Natural killer cell treated with Interleukin-12 subunit alpha and Interleukin-12 subunit beta and Interleukin-15 and Interleukin-18, amount 100 ng/mL, for 72 hours (primary cell): ENCODE results near the gene LYAR. TPM values are rescaled to one million over a fixed set of nuclear protein-coding genes. Genes with fewer than 3 reads are reported as not detected.

ENCODE experiments used
- ATAC-seq, 2 donors: fragments of 150-1000 bp; cut with Tn5 transposase in 1 of 2; sonication (Bioruptor Pico), chemical (Tn5 transposase) in 1 of 2; 2 replicates each; pipeline ENCODE4 v1.10.0; 2021
- DNase-seq: peaks from one replicate; pipeline ENCODE4 v3.0.0; 2022; ENCODE audit warnings: low spot score
- H3K27ac Mint-ChIP-seq, 2 donors: 1 replicate in 1 of 2; 2 replicates in 1 of 2; pipeline ENCODE4 v1.8.0; 2022; ENCODE audit warnings: mixed read lengths in 2 of 2, mild to moderate bottlenecking in 1 of 2, moderate library complexity in 1 of 2
- H3K27me3 Mint-ChIP-seq, 2 donors: 1 replicate in 1 of 2; 2 replicates in 1 of 2; pipeline ENCODE4 v1.8.0; 2022; ENCODE audit warnings: mixed read lengths in 2 of 2
- H3K36me3 Mint-ChIP-seq: one replicate; pipeline ENCODE4 v1.8.0; 2022; ENCODE audit warnings: mixed read lengths
- H3K4me1 Mint-ChIP-seq, 2 donors: 1 replicate in 1 of 2; 2 replicates in 1 of 2; pipeline ENCODE4 v1.8.0; 2022; ENCODE audit warnings: low read depth in 2 of 2, mixed read lengths in 2 of 2, mild to moderate bottlenecking in 1 of 2
- H3K4me3 Mint-ChIP-seq: one replicate; pipeline ENCODE4 v1.8.0; 2022; ENCODE audit warnings: mixed read lengths
- H3K9me3 Mint-ChIP-seq: 2 replicates; pipeline ENCODE4 v1.8.0; 2022; ENCODE audit warnings: mixed read lengths
- total RNA-seq, 2 donors: library from RNA; stranded (reverse); gene quantifications; one replicate each; pipeline ENCODE4 v1.2.3, GENCODE V29; 2022

Gene LYAR
- total RNA-seq, 2 donors from 2014 or later: 39.1 to 59.7 TPM

- H3K4me1 Mint-ChIP-seq: peaks cover 22 to 25% of the 10 kb centered on the region in 2 donors
- H3K9me3 Mint-ChIP-seq: no peaks in the 10 kb centered on the region
- DNase-seq (no peak), ATAC-seq (no peak)
- no peak overlapping the region for H3K4me3 Mint-ChIP-seq
- peaks cover 15% of the 10 kb centered on the region for H3K36me3 Mint-ChIP-seq
- no peak overlapping the region for H3K27ac Mint-ChIP-seq
- H3K27me3 Mint-ChIP-seq: no peaks in the 10 kb centered on the region
Observed at GRCh38 chr4:4299006-4299405, 9.1 kb upstream of the LYAR start.

GRCh38 chr4:4296283-4296846 lies 6.4 kb upstream of the LYAR start:
- Mint-ChIP-seq H3K4me3 (no peak overlapping the region), H3K36me3 (peaks cover 9% of the 10 kb centered on the region)

GRCh38 chr4:4293279-4293678 lies 3.3 kb upstream of the LYAR start:
- peak overlapping the region; percentile 49 for H3K4me3 Mint-ChIP-seq
- ATAC-seq (no peak), DNase-seq (no peak)
- H3K27ac Mint-ChIP-seq: no peak overlapping the region
- no peaks in the 10 kb centered on the region for H3K9me3 Mint-ChIP-seq
- peaks cover 9% of the 10 kb centered on the region for H3K36me3 Mint-ChIP-seq
- H3K27me3 Mint-ChIP-seq: no peaks in the 10 kb centered on the region
- peaks cover 44 to 53% of the 10 kb centered on the region in 2 donors for H3K4me1 Mint-ChIP-seq

More at GRCh38 chr4:4296283-4296846, 6.4 kb upstream of the LYAR start:
- H3K4me1 Mint-ChIP-seq: peaks cover 30 to 34% of the 10 kb centered on the region in 2 donors
- no peak overlapping the region for H3K27ac Mint-ChIP-seq
- DNase-seq (no peak), ATAC-seq (no peak)
- no peaks in the 10 kb centered on the region for H3K9me3 Mint-ChIP-seq
- no peaks in the 10 kb centered on the region for H3K27me3 Mint-ChIP-seq

- no peaks in the 10 kb centered on the region for H3K27me3 Mint-ChIP-seq
- peak overlapping the region; percentile 84 to 88 for H3K27ac Mint-ChIP-seq
- no peaks in the 10 kb centered on the region for H3K9me3 Mint-ChIP-seq
- peaks cover 42 to 61% of the 10 kb centered on the region in 2 donors for H3K4me1 Mint-ChIP-seq
- ATAC-seq: peak; percentile 7 to 18
- peak overlapping the region; percentile 95 for H3K4me3 Mint-ChIP-seq
- H3K36me3 Mint-ChIP-seq: peaks cover 12% of the 10 kb centered on the region
- DNase-seq: no peak
Observed at GRCh38 chr4:4289597-4289940, 385 bp downstream of the LYAR start.

- Mint-ChIP-seq H3K27me3 (no peaks in the 10 kb centered on the region), H3K36me3 (peaks cover 12% of the 10 kb centered on the region), H3K9me3 (no peaks in the 10 kb centered on the region), H3K4me3 (peak overlapping the region; percentile 95), H3K27ac (peak overlapping the region; percentile 84 to 88), H3K4me1 (peaks cover 42 to 61% of the 10 kb centered on the region in 2 donors)
- DNase-seq: no peak
- no peak for ATAC-seq
Observed at GRCh38 chr4:4289055-4289454, 899 bp downstream of the LYAR start.

- peak overlapping the region; percentile 95 for H3K4me3 Mint-ChIP-seq
- no peaks in the 10 kb centered on the region for H3K9me3 Mint-ChIP-seq
- H3K36me3 Mint-ChIP-seq: peaks cover 12% of the 10 kb centered on the region
- ATAC-seq: no peak
- H3K4me1 Mint-ChIP-seq: peaks cover 38 to 60% of the 10 kb centered on the region in 2 donors
- H3K27me3 Mint-ChIP-seq: no peaks in the 10 kb centered on the region
- peak overlapping the region in 1 of 2 donors; percentile 88 for H3K27ac Mint-ChIP-seq
- no peak for DNase-seq
Observed at GRCh38 chr4:4288098-4288497, 1.9 kb downstream of the LYAR start.

- ATAC-seq (no peak), DNase-seq (no peak)
- peak overlapping the region; percentile 50 to 61 for H3K27ac Mint-ChIP-seq
- H3K36me3 Mint-ChIP-seq: peaks cover 14% of the 10 kb centered on the region
- H3K4me3 Mint-ChIP-seq: no peak overlapping the region
- no peaks in the 10 kb centered on the region for H3K27me3 Mint-ChIP-seq
- peaks cover 33 to 46% of the 10 kb centered on the region in 2 donors for H3K4me1 Mint-ChIP-seq
- H3K9me3 Mint-ChIP-seq: no peaks in the 10 kb centered on the region
Observed at GRCh38 chr4:4284827-4285618, 4.9 kb downstream of the LYAR start.

GRCh38 chr4:4281787-4282186 lies 8.2 kb downstream of the LYAR start:
- no peaks in the 10 kb centered on the region for H3K9me3 Mint-ChIP-seq
- H3K27ac Mint-ChIP-seq: peak overlapping the region in 1 of 2 donors; percentile 11
- H3K4me3 Mint-ChIP-seq: no peak overlapping the region
- H3K36me3 Mint-ChIP-seq: peaks cover 22% of the 10 kb centered on the region
- H3K4me1 Mint-ChIP-seq: peaks cover 16 to 18% of the 10 kb centered on the region in 2 donors
- DNase-seq: no peak
- no peak for ATAC-seq
- H3K27me3 Mint-ChIP-seq: no peaks in the 10 kb centered on the region

GRCh38 chr4:4277531-4277930 lies 12.4 kb downstream of the LYAR start:
- no peaks in the 10 kb centered on the region for H3K9me3 Mint-ChIP-seq
- DNase-seq: no peak
- peaks cover 25% of the 10 kb centered on the region for H3K36me3 Mint-ChIP-seq
- no peak overlapping the region for H3K27ac Mint-ChIP-seq
- H3K4me3 Mint-ChIP-seq: no peak overlapping the region
- H3K4me1 Mint-ChIP-seq: peaks cover 11 to 12% of the 10 kb centered on the region in 2 donors
- no peaks in the 10 kb centered on the region for H3K27me3 Mint-ChIP-seq
- ATAC-seq: no peak

- Mint-ChIP-seq H3K4me3 (no peak overlapping the region), H3K27me3 (no peaks in the 10 kb centered on the region), H3K36me3 (peaks cover 16% of the 10 kb centered on the region), H3K4me1 (peaks cover 31 to 33% of the 10 kb centered on the region in 2 donors), H3K9me3 (no peaks in the 10 kb centered on the region), H3K27ac (peak overlapping the region in 1 of 2 donors; percentile 15)
- ATAC-seq (no peak), DNase-seq (no peak)
Observed at GRCh38 chr4:4274226-4274625, 15.7 kb downstream of the LYAR start.

- ATAC-seq (no peak), DNase-seq (no peak)
- H3K27me3 Mint-ChIP-seq: no peaks in the 10 kb centered on the region
- no peaks in the 10 kb centered on the region for H3K9me3 Mint-ChIP-seq
- peaks cover 39 to 44% of the 10 kb centered on the region in 2 donors for H3K4me1 Mint-ChIP-seq
- peak overlapping the region in 1 of 2 donors; percentile 95 for H3K27ac Mint-ChIP-seq
- peaks cover 21% of the 10 kb centered on the region for H3K36me3 Mint-ChIP-seq
- no peak overlapping the region for H3K4me3 Mint-ChIP-seq
Observed at GRCh38 chr4:4271912-4272311, 18.0 kb downstream of the LYAR start.

- H3K4me1 Mint-ChIP-seq: peaks cover 50 to 56% of the 10 kb centered on the region in 2 donors
- ATAC-seq: no peak
- no peaks in the 10 kb centered on the region for H3K27me3 Mint-ChIP-seq
- DNase-seq: no peak
- peaks cover 21% of the 10 kb centered on the region for H3K36me3 Mint-ChIP-seq
- peak overlapping the region; percentile 92 to 95 for H3K27ac Mint-ChIP-seq
- no peaks in the 10 kb centered on the region for H3K9me3 Mint-ChIP-seq
- peak overlapping the region; percentile 85 for H3K4me3 Mint-ChIP-seq
Observed at GRCh38 chr4:4270529-4270928, 19.4 kb downstream of the LYAR start.

- Mint-ChIP-seq H3K4me3 (peak overlapping the region; percentile 85), H3K4me1 (peaks cover 50 to 56% of the 10 kb centered on the region in 2 donors), H3K9me3 (no peaks in the 10 kb centered on the region), H3K36me3 (peaks cover 19% of the 10 kb centered on the region), H3K27me3 (no peaks in the 10 kb centered on the region), H3K27ac (peak overlapping the region; percentile 92 to 95)
- ATAC-seq (peak; percentile 76 to 88), DNase-seq (no peak)
Observed at GRCh38 chr4:4269856-4270255, 20.1 kb downstream of the LYAR start.

- H3K9me3 Mint-ChIP-seq: no peaks in the 10 kb centered on the region
- ATAC-seq: peak; percentile 67 to 74
- peak overlapping the region; percentile 92 to 95 for H3K27ac Mint-ChIP-seq
- H3K27me3 Mint-ChIP-seq: no peaks in the 10 kb centered on the region
- peak overlapping the region; percentile 85 for H3K4me3 Mint-ChIP-seq
- H3K36me3 Mint-ChIP-seq: peaks cover 14% of the 10 kb centered on the region
- no peak for DNase-seq
- H3K4me1 Mint-ChIP-seq: peaks cover 52 to 54% of the 10 kb centered on the region in 2 donors
Observed at GRCh38 chr4:4269331-4269731, 20.6 kb downstream of the LYAR start.
